Measurements from ENCODE around the gene TLK2.
A peak's percentile ranks its signal among the peaks of the same experiment; 100 is the strongest.

TLK2 gene

DNA sequence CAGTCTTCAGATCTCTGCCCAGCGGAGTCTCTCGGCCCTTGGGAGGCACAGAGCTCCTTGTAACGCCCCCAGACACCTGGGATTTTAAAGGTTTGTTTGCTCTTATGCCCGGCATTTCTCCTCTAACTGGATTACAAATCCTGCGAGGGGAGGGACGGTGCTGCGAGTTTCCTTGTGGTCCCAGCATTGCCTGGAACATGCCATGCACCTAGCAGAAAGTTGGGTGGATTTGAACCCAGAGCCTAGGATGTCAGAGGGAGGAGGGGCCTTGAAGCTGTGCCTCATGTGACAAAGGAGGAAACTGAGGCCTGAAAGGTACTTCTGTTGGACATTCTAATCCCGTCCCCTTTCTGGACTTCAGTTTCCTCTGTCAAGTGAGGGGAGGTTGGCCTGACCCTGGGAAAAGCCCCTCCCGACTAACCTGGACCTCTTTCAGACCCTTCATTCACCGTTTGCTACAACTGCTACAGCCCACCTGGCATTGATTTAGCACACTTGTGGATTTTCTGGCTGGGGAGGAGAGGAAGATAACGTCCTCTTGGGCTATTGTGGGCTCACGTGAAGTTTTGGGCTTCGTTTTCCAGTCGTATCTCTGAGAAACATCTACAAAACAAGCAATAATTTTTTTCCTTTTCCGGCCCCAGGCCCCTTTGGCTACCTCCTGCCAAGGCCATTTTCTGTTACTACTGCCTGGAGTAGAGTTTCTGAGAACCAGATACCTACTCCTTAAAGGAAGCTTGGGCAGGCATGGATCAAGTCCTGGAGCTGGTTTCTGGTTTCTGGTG, 179.7 kb downstream of the TLK2 start:
- H3K9ac ChIP-seq (ENCODE audit: low read length in 5 of 5): peak overlapping the region in 1 of 5 donors; percentile 26
- no peak overlapping the region for H3K4me3 ChIP-seq (ENCODE audit: low read depth in 1 of 5, low read length in 5 of 5)
- peaks cover 11 to 26% (median 24%) of the 10 kb centered on the region in 5 donors for H3K4me1 ChIP-seq (ENCODE audit: control insufficient read depth in 5 of 5, insufficient read depth in 5 of 5, low read length in 5 of 5)
- no peak overlapping the region for H3K27ac ChIP-seq (ENCODE audit: low read depth, low read length)
- H3K27me3 ChIP-seq (ENCODE audit: control insufficient read depth in 5 of 5, insufficient read depth in 4 of 5, low read length in 5 of 5): no peaks in the 10 kb centered on the region
- H3K9me3 ChIP-seq (ENCODE audit: control insufficient read depth in 5 of 5, low read length in 5 of 5): peaks cover 0 to 7% (median 0%) of the 10 kb centered on the region in 5 donors
- no peaks in the 10 kb centered on the region for H3K36me3 ChIP-seq (ENCODE audit: control insufficient read depth in 5 of 5, insufficient read depth in 5 of 5, low read length in 5 of 5)

DNA sequence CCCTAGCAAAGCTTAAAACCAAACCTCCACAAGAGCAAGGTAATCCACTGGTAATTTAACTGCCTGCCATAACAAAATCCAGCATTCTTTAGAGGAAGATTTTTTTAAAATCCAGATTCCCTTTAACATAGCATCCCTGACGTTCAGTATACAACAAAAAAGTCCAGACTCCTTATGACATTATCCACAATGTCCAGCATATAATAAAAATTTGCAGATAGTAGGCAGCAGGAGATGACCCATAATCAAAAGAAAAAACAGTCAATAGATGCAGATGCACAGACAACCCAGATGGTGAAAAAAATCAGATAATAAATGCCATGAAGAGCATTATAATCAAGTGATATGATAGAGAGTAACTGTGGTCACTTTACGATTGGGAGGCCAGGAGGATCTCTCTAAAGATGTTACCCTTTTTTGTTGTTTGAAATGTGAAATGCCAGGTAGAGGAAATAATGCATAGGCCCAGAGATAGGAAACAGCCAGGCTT, 182.0 kb downstream of the TLK2 start:
- Histone ChIP-seq H3K9me3 (ENCODE audit: control insufficient read depth in 5 of 5, low read length in 5 of 5) (peaks cover 0 to 7% (median 0%) of the 10 kb centered on the region in 5 donors), H3K27me3 (ENCODE audit: control insufficient read depth in 5 of 5, insufficient read depth in 4 of 5, low read length in 5 of 5) (peaks cover 0 to 3% (median 0%) of the 10 kb centered on the region in 5 donors), H3K4me1 (ENCODE audit: control insufficient read depth in 5 of 5, insufficient read depth in 5 of 5, low read length in 5 of 5) (peaks cover 4 to 12% (median 10%) of the 10 kb centered on the region in 5 donors), H3K27ac (ENCODE audit: low read depth, low read length) (no peak overlapping the region), H3K9ac (ENCODE audit: low read length in 5 of 5) (no peak overlapping the region), H3K4me3 (ENCODE audit: low read depth in 1 of 5, low read length in 5 of 5) (no peak overlapping the region), H3K36me3 (ENCODE audit: control insufficient read depth in 5 of 5, insufficient read depth in 5 of 5, low read length in 5 of 5) (peaks cover 0 to 3% (median 0%) of the 10 kb centered on the region in 5 donors)

DNA sequence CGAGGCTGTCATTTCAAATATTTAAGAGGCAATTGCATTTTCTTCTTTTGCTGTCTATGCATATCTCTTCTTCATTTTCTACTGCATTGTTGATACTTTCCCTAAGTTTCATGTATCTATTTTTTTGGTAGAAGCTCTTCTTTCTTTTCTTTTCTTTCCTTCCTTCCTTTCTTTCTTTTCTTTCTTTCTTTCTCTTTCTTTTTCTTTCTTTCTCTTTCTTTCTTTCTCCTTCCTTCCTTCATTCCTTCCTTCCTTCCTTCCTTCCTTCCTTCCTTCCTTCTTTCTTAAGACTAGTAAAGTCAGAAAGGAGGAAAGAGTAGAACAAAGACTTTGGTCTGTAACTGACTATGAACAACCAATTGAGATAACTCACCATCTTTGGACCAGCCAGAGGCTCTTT, 182.7 kb downstream of the TLK2 start:
- Histone ChIP-seq H3K9ac (ENCODE audit: low read length in 5 of 5) (no peak overlapping the region), H3K4me3 (ENCODE audit: low read depth in 1 of 5, low read length in 5 of 5) (no peak overlapping the region), H3K27me3 (ENCODE audit: control insufficient read depth in 5 of 5, insufficient read depth in 4 of 5, low read length in 5 of 5) (peaks cover 0 to 3% (median 0%) of the 10 kb centered on the region in 5 donors)

DNA sequence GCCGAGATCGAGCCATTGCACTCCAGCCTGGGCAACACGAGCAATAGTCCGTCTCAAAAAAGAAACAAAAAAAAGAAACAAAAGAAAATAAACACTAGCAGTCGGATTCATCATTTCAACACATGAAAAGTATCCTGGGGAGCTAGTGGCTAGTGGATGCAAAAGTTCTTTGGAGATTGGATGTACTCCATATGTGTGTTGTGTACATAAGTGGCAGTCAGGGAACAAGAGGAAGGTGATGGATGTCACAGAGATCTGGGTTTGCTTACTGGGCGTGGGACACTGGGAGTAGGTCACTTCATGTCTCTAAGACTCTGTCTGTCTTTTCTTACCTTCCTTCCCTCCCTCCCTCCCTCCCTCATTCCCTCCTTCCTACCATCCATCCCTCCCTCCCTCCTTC, 184.2 kb downstream of the TLK2 start:
- H3K9me3 ChIP-seq (ENCODE audit: control insufficient read depth in 5 of 5, low read length in 5 of 5): peaks cover 0 to 7% (median 0%) of the 10 kb centered on the region in 5 donors
- peaks cover 0 to 3% (median 0%) of the 10 kb centered on the region in 5 donors for H3K27me3 ChIP-seq (ENCODE audit: control insufficient read depth in 5 of 5, insufficient read depth in 4 of 5, low read length in 5 of 5)
- no peak overlapping the region for H3K4me3 ChIP-seq (ENCODE audit: low read depth in 1 of 5, low read length in 5 of 5)
- no peak overlapping the region for H3K27ac ChIP-seq (ENCODE audit: low read depth, low read length)
- no peak overlapping the region for H3K9ac ChIP-seq (ENCODE audit: low read length in 5 of 5)
- H3K4me1 ChIP-seq (ENCODE audit: control insufficient read depth in 5 of 5, insufficient read depth in 5 of 5, low read length in 5 of 5): peaks cover 4 to 9% (median 6%) of the 10 kb centered on the region in 5 donors
- H3K36me3 ChIP-seq (ENCODE audit: control insufficient read depth in 5 of 5, insufficient read depth in 5 of 5, low read length in 5 of 5): peaks cover 0 to 4% (median 0%) of the 10 kb centered on the region in 5 donors

More for the DNA sequence above, 182.7 kb downstream of the TLK2 start:
- Histone ChIP-seq H3K36me3 (ENCODE audit: control insufficient read depth in 5 of 5, insufficient read depth in 5 of 5, low read length in 5 of 5) (peaks cover 0 to 3% (median 0%) of the 10 kb centered on the region in 5 donors), H3K27ac (ENCODE audit: low read depth, low read length) (no peak overlapping the region), H3K9me3 (ENCODE audit: control insufficient read depth in 5 of 5, low read length in 5 of 5) (peaks cover 0 to 7% (median 0%) of the 10 kb centered on the region in 5 donors), H3K4me1 (ENCODE audit: control insufficient read depth in 5 of 5, insufficient read depth in 5 of 5, low read length in 5 of 5) (peaks cover 4 to 12% (median 10%) of the 10 kb centered on the region in 5 donors)
